BLaER1 (cell line): ENCODE results near the gene CCDC12.

Experiments used
- H3K27ac ChIP-seq: shearing (Covaris generic); formaldehyde crosslinking; 2 replicates; pipeline ENCODE4 v1.8.1; 2022
- H3K27me3 ChIP-seq: shearing (Covaris generic); formaldehyde crosslinking; 2 replicates; pipeline ENCODE4 v1.8.1; 2022
- H3K36me3 ChIP-seq: shearing (Covaris generic); formaldehyde crosslinking; 2 replicates; pipeline ENCODE4 v1.8.1; 2022
- H3K4me1 ChIP-seq: shearing (Covaris generic); formaldehyde crosslinking; 2 replicates; pipeline ENCODE4 v1.8.1; 2022
- H3K4me2 ChIP-seq: shearing (Covaris generic); formaldehyde crosslinking; 2 replicates; pipeline ENCODE4 v1.8.1; 2022
- H3K4me3 ChIP-seq: shearing (Covaris generic); formaldehyde crosslinking; 2 replicates; pipeline ENCODE4 v1.8.1; 2022
- H3K9ac ChIP-seq: shearing (Covaris generic); formaldehyde crosslinking; 2 replicates; pipeline ENCODE4 v1.8.1; 2022
- H3K9me3 ChIP-seq: shearing (Covaris generic); formaldehyde crosslinking; 2 replicates; pipeline ENCODE4 v1.8.1; 2022
- H4K20me1 ChIP-seq: shearing (Covaris generic); formaldehyde crosslinking; 2 replicates; pipeline ENCODE4 v1.8.1; 2022
- Cebpa-rat ChIP-seq: shearing (Covaris generic); IDR thresholded peaks from 2 replicates; pipeline ENCODE4 v1.8.1; 2022

CCDC12 gene

DNA sequence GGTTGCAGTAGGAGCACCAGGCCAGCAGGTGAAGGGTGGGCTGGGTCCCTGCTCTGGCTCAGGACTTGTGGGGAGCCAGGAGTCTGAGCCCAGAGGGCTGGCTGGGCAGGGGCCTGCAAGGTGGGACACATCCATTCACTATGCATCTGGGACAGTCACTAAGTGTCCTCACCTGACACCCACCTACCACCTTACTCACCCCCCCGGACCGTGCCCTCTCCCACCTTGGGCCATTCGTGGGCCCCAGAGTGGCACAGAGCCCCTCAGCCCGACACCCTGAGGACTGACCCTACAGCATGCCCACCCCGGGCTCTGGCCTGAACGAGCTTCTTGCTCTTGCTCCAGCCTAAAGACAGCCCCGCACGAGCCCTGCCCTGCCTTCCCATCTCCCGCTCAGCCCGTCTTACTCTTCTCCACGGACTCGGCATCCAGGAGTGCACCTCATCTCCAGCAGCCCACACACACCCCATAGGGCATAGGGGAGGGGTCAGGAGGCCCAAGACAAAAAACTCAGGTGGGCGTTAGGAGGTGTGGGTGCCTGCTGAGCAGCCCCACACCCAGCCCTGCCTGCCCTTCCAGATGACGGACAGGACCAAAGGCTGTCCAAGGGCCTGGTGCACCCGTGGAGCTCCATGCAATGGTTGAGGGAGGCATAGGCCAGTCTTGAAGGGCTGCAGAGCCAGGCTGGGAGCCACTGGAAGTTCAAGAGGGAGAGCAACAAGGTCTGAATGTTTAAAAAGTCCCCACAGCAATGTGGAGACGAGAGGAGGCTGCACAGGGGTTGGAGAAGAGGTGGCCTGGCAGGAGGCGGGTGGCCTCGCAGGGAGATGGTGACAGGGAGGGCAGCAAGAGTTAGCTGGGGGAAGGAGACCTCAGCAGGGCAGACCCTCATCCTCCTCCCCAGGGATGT is 72.0 kb downstream of the CCDC12 start:
- peaks cover 33% of the 10 kb centered on the region for H3K4me1 ChIP-seq
- no peaks in the 10 kb centered on the region for H3K36me3 ChIP-seq
- no peak overlapping the region for H3K9ac ChIP-seq
- H3K27me3 ChIP-seq, result peaks cover 3% of the 10 kb centered on the region; the same call in 1 of the 2 replicates
- H4K20me1 ChIP-seq, result no peaks in the 10 kb centered on the region
- TF ChIP-seq Cebpa-rat, result no peak
- no peak overlapping the region for H3K4me3 ChIP-seq
- no peaks in the 10 kb centered on the region for H3K9me3 ChIP-seq
- H3K4me2 ChIP-seq, result peak overlapping the region; percentile 70
- H3K27ac ChIP-seq, result 0 out of 2 replicates have a peak overlapping the region, but pooled peaks have one; percentile 49

DNA sequence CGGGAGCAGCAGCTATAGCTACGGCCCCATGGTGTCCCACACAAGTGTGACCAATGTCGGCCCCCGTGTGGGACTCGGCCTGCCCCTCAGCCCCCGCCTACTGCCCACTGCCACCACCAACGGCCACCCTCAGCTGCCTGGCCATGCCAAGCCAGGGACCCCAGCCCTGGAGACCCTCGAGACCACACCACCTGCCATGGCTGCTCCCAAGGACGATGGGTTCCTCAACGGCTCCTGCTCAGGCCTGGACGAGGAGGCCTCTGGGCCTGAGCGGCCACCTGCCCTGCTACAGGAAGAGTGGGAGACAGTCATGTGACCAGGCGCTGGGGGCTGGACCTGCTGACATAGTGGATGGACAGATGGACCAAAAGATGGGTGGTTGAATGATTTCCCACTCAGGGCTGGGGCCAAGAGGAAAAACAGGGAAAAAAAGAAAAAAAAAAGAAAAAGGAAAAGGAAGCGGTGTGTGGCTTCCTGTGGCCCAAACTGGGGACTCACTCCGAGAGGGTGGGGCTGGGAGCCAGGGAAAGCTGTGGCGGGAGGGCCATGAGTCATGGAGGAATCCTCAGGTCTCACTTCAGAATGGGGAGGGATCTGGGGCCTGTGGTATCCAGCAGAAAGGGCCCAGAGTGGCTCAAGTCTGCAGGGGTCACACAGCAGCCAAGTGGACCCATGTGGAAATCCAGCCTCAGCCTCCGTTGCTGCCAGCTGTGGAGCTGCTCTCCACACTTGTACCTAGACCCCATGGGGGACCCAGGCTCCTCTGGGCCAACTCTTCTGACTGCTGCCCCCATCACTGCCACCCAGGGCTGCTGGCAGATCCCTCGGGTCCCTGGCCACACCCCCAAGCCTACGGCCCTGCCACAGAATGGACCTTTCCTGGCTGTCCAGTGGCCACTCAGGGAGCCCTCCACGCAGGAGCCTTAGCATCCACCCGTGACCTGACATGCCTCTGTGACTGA is 72.9 kb downstream of the CCDC12 start:
- Histone ChIP-seq H3K27ac (peak overlapping the region; percentile 49; the same call in 1 of the 2 replicates), H4K20me1 (no peaks in the 10 kb centered on the region), H3K27me3 (peaks cover 13% of the 10 kb centered on the region), H3K4me1 (peaks cover 28% of the 10 kb centered on the region), H3K36me3 (no peaks in the 10 kb centered on the region), H3K4me2 (peak overlapping the region; percentile 70), H3K4me3 (no peak overlapping the region), H3K9me3 (no peaks in the 10 kb centered on the region), H3K9ac (peak overlapping the region; percentile 29; the same call in 1 of the 2 replicates)
- no peak for TF ChIP-seq Cebpa-rat

DNA sequence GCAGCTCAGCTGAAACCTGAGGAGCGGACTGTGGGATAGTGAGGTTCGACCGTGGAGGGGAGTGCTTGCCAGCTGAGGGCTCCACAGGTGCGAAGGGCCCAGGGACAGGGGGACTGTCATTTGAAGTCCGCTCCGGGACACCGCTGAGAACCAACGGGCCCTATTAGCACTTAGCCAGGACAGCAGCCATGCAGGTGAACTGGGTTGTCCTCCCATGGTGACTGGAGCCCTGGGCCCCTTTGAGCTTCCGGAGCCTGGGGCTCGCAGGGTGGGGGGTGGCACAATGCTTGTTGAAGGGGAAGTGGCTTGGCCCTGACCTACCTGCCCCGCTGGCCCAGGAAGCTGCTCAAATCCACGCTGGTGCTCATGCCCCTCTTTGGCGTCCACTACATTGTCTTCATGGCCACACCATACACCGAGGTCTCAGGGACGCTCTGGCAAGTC is 74.3 kb downstream of the CCDC12 start:
- Histone ChIP-seq H3K4me2 (no peak overlapping the region), H3K9me3 (no peaks in the 10 kb centered on the region), H3K4me3 (no peak overlapping the region), H3K9ac (no peak overlapping the region), H3K27me3 (peaks cover 23% of the 10 kb centered on the region), H4K20me1 (no peaks in the 10 kb centered on the region), H3K4me1 (peaks cover 29% of the 10 kb centered on the region), H3K27ac (no peak overlapping the region), H3K36me3 (no peaks in the 10 kb centered on the region)
- TF ChIP-seq Cebpa-rat, result no peak

DNA sequence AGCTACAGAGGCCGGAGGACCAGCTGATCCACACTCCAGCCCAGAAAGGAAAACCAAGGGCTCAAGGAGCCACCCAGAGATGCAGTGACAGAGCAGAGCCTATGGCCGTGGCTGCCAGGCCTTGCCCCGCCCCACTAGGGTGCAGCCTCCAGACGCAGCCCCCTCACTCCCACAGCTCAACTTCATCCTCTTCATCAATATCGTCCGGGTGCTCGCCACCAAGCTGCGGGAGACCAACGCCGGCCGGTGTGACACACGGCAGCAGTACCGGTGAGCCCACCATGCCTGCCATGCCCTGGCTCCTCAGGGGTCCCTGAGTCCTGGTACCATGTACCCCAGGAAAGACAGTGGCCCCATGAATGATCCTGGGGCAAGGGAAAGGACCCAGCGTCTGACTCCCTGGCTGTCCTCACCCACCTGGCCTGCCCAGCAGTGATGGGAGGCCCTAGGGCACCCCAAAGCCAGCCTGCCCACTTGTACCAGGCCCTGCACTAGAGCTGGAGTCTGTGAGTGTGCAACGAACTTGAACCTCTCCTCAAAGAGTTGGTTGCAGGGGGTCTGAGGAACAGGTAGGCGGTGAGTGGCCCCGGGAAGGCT is 74.9 kb downstream of the CCDC12 start:
- Histone ChIP-seq H3K4me3 (no peak overlapping the region), H3K9me3 (no peaks in the 10 kb centered on the region), H4K20me1 (no peaks in the 10 kb centered on the region), H3K27me3 (peaks cover 23% of the 10 kb centered on the region), H3K36me3 (no peaks in the 10 kb centered on the region), H3K4me2 (no peak overlapping the region), H3K9ac (no peak overlapping the region), H3K27ac (no peak overlapping the region), H3K4me1 (peaks cover 29% of the 10 kb centered on the region)
- no peak for TF ChIP-seq Cebpa-rat

DNA sequence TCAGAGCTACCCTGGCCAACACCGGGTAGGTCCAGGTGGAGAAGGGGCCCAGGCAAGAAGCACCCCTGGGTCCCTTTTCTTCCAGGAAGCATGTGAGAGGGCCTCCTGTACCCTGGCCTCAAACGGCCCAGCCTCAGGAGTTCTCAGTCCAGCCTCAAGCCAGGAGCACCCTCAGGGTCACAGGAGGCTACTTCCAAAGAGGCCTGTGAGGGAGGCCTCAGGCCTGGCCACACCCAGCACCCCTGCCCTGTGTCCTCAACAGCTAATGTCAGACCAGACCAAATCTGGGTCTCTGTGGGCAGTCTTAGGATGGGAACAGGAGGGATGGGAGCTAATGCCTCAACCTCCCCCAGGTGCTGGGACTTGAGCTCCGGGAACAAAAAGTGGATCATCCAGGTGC is 75.5 kb downstream of the CCDC12 start:
- Histone ChIP-seq H3K9me3 (no peaks in the 10 kb centered on the region), H3K4me1 (peaks cover 29% of the 10 kb centered on the region), H3K36me3 (no peaks in the 10 kb centered on the region), H4K20me1 (no peaks in the 10 kb centered on the region), H3K4me2 (no peak overlapping the region), H3K4me3 (no peak overlapping the region), H3K9ac (no peak overlapping the region), H3K27me3 (peaks cover 23% of the 10 kb centered on the region), H3K27ac (no peak overlapping the region)
- no peak for TF ChIP-seq Cebpa-rat

DNA sequence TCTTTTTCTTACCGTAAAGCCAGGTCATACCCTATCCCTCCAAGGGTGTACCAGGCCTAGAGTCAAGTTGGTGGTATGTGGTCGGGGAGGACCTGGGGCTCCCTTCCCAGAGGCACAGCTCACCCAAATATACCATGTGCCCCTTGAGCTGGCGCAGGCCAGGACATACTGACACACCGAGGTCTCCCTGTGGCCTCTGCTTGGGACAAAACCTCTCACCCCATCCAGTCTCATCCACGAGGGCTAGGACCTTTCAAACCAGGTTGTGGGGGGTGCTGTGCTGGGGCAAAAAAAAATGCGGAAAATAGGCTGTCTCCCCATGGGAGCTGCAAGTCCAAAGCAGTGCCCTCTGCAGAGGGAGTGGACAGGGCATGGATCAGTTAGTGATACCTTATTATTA is 76.2 kb downstream of the CCDC12 start:
- Histone ChIP-seq H3K36me3 (no peaks in the 10 kb centered on the region), H3K9me3 (no peaks in the 10 kb centered on the region), H3K27ac (no peak overlapping the region), H3K4me2 (no peak overlapping the region), H3K4me1 (peaks cover 29% of the 10 kb centered on the region), H4K20me1 (no peaks in the 10 kb centered on the region), H3K4me3 (no peak overlapping the region), H3K9ac (no peak overlapping the region), H3K27me3 (peaks cover 23% of the 10 kb centered on the region)
- TF ChIP-seq Cebpa-rat, result no peak

DNA sequence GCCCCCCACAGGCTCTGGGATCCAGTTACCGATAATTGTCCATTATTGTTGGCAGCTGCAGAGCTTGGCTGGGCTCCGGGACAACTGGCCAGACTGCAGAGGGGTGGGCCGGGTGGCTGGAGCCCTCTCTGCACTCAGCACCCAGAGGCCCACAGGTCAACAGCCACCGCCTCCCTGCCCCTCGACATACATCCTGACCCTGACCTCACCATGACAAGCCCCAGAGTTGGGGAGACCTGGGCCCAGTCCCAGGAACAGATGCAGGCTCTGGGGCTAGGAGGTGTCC is 76.6 kb downstream of the CCDC12 start:
- no peaks in the 10 kb centered on the region for H3K36me3 ChIP-seq
- no peak overlapping the region for H3K27ac ChIP-seq
- no peak overlapping the region for H3K4me2 ChIP-seq
- H3K4me1 ChIP-seq, result peaks cover 29% of the 10 kb centered on the region
- no peak overlapping the region for H3K4me3 ChIP-seq
- TF ChIP-seq Cebpa-rat, result no peak
- no peaks in the 10 kb centered on the region for H4K20me1 ChIP-seq
- H3K9ac ChIP-seq, result no peak overlapping the region
- peaks cover 23% of the 10 kb centered on the region for H3K27me3 ChIP-seq
- H3K9me3 ChIP-seq, result no peaks in the 10 kb centered on the region

DNA sequence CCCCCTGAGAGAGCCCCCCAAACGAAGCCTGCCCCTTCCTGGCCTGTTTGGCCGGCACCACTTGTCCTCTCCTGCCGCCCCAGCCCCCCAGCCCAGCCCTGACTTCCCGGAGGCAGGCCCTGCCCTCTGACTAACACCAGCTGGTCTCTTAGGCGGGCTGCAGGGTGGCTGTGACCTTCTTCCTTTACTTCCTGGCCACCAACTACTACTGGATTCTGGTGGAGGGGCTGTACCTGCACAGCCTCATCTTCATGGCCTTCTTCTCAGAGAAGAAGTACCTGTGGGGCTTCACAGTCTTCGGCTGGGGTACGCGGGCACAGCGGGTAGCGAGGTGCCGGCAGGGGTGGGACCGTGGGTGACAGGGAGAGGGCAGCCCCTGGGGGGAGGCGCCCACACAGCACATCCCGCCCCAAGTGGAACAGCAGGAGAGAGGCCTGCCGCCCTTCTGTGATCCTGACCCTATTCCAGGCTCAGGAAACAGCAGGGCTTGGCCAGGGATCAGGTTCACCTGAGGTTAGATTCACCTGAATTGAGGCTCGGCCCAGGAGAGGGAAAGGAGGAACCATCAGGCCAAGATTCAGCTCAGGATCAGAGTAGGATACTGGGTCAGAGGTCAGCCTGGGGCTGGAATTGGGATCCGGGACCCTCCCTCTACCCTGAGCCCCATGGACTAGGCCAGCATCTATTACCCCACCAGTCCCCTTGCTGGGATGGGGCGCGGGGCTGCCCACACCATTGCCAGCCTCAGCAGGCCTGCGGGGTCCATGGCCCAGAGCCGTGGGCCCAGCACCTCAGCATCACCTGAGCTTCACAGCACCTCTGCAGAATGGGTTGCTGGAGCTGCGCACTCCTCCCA is 77.2 kb downstream of the CCDC12 start:
- Histone ChIP-seq H3K4me1 (peaks cover 29% of the 10 kb centered on the region), H3K27me3 (peaks cover 23% of the 10 kb centered on the region), H3K4me2 (peak overlapping the region; percentile 84), H3K36me3 (no peaks in the 10 kb centered on the region), H3K4me3 (no peak overlapping the region), H3K9me3 (no peaks in the 10 kb centered on the region), H4K20me1 (no peaks in the 10 kb centered on the region), H3K9ac (no peak overlapping the region), H3K27ac (no peak overlapping the region)
- no peak for TF ChIP-seq Cebpa-rat
